HG02943 (cell line): Measurements from ENCODE around the gene YBEY.

ENCODE experiments used
- ATAC-seq: cut with Tn5 transposase; IDR thresholded peaks from one replicate; pipeline ENCODE4 v1.9.1; 2021; ENCODE audit warnings: mild to moderate bottlenecking, low read depth, moderate library complexity; ENCODE audit not compliant: unreplicated experiment

YBEY gene

GRCh38 chr21:46264046-46264689, 22.0 kb upstream of the YBEY start:
- no peak for ATAC-seq

GRCh38 chr21:46264690-46265144, 21.4 kb upstream of the YBEY start:
- ATAC-seq = no peak

- no peak for ATAC-seq
These were observed 20.2 kb upstream of the YBEY start for GRCh38 chr21:46265736-46266525.

- ATAC-seq = no peak
These were observed 19.2 kb upstream of the YBEY start for GRCh38 chr21:46266946-46267345.

- ATAC-seq = no peak
These were observed 17.8 kb upstream of the YBEY start for GRCh38 chr21:46268371-46268770.

GRCh38 chr21:46269466-46269865, 16.7 kb upstream of the YBEY start:
- no peak for ATAC-seq

- no peak for ATAC-seq
These were observed 12.8 kb upstream of the YBEY start for GRCh38 chr21:46273341-46273740.

GRCh38 chr21:46274797-46275390, 11.2 kb upstream of the YBEY start:
- ATAC-seq = no peak

- no peak for ATAC-seq
These were observed 2.0 kb upstream of the YBEY start for GRCh38 chr21:46284077-46284644.

GRCh38 chr21:46284733-46285132, 1.4 kb upstream of the YBEY start:
- ATAC-seq = no peak

GRCh38 chr21:46285206-46285661, 908 bp upstream of the YBEY start, which contains the start of gene MCM3AP:
MCM3AP (minus strand) TSS chr21:46285611; CDS start chr21:46285286, 325 bp downstream.
- ATAC-seq = no peak

GRCh38 chr21:46286648-46287002, 483 bp downstream of the YBEY start:
- ATAC-seq = no peak

- no peak for ATAC-seq
These were observed 1.4 kb downstream of the YBEY start for GRCh38 chr21:46287541-46287940.

GRCh38 chr21:46289655-46290179, 3.6 kb downstream of the YBEY start:
- no peak for ATAC-seq

GRCh38 chr21:46291561-46291960, 5.4 kb downstream of the YBEY start:
- no peak for ATAC-seq

GRCh38 chr21:46294647-46295176, 8.6 kb downstream of the YBEY start:
- ATAC-seq = no peak

- ATAC-seq = no peak
These were observed 9.1 kb downstream of the YBEY start for GRCh38 chr21:46295177-46295770.

- ATAC-seq = no peak
These were observed 10.0 kb downstream of the YBEY start for GRCh38 chr21:46295996-46296752.
